Suprapubic skin (tissue), 4 donors: Measurements from ENCODE around the gene PRSS22.

Source experiments
- CTCF ChIP-seq, 2 donors: fragments of 200-600 bp in 1 of 2; fragments of 450-650 bp in 1 of 2; sonication (generic) in 1 of 2; IDR thresholded peaks; one replicate each; pipeline ENCODE4 v1.5.1; 2016 to 2019; ENCODE audit warnings: antibody characterized with exemption in 2 of 2, mild to moderate bottlenecking in 1 of 2, moderate library complexity in 1 of 2
- EP300 ChIP-seq: sonication (generic); formaldehyde crosslinking; IDR thresholded peaks from one replicate; pipeline ENCODE4 v1.6.1; 2017; ENCODE audit warnings: antibody characterized with exemption
- POLR2A ChIP-seq, 2 donors: fragments of 450-650 bp; IDR thresholded peaks; one replicate each; pipeline ENCODE4 v1.6.1; 2017; ENCODE audit warnings: antibody characterized with exemption in 2 of 2, mild to moderate bottlenecking in 2 of 2, moderate library complexity in 2 of 2
- POLR2AphosphoS5 ChIP-seq, 3 donors: sonication (generic); formaldehyde crosslinking; IDR thresholded peaks; one replicate each; pipeline ENCODE4 v1.6.1; 2017; ENCODE audit warnings: antibody characterized with exemption in 3 of 3

GRCh38 chr16:2813771-2814221 is 44.2 kb downstream of the PRSS22 start:
- TF ChIP-seq CTCF (IDR thresholded peaks at IDR 0.05): no peak
- TF ChIP-seq EP300: no peak
- TF ChIP-seq POLR2AphosphoS5 (IDR thresholded peaks at IDR 0.05): no peak
- no peak for TF ChIP-seq POLR2A (IDR thresholded peaks at IDR 0.05)
